ENCODE measurements around the gene INTS7.

Gene INTS7

DNA sequence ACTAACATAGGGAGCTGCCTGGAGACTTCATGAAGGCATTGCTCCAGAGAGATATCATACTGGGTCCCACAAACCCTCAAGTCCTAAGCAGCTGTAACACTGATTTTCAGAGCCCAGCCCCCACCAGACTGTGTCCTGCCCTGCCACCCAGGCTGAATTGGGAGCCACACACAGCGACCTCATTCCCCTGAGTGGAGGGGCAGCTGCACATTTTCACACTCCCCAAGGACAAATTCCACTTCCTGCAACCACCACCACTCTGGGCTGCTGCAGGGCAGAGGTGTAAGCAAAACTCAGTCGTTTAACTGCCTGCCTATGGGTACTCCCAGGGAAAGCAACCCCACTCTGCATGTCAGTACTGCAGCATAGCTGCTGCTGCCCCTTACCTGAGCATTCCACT, 20.0 kb upstream of the INTS7 start:
- no peak overlapping the region for H3K4me3 ChIP-seq (ENCODE audit: low read depth, low read length)
- TF ChIP-seq, protein P1, sequence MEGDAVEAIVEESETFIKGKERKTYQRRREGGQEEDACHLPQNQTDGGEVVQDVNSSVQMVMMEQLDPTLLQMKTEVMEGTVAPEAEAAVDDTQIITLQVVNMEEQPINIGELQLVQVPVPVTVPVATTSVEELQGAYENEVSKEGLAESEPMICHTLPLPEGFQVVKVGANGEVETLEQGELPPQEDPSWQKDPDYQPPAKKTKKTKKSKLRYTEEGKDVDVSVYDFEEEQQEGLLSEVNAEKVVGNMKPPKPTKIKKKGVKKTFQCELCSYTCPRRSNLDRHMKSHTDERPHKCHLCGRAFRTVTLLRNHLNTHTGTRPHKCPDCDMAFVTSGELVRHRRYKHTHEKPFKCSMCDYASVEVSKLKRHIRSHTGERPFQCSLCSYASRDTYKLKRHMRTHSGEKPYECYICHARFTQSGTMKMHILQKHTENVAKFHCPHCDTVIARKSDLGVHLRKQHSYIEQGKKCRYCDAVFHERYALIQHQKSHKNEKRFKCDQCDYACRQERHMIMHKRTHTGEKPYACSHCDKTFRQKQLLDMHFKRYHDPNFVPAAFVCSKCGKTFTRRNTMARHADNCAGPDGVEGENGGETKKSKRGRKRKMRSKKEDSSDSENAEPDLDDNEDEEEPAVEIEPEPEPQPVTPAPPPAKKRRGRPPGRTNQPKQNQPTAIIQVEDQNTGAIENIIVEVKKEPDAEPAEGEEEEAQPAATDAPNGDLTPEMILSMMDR (IDR thresholded peaks at IDR 0.05; ENCODE audit: borderline replicate concordance, insufficient read depth, low read depth, low read length), result no peak

DNA sequence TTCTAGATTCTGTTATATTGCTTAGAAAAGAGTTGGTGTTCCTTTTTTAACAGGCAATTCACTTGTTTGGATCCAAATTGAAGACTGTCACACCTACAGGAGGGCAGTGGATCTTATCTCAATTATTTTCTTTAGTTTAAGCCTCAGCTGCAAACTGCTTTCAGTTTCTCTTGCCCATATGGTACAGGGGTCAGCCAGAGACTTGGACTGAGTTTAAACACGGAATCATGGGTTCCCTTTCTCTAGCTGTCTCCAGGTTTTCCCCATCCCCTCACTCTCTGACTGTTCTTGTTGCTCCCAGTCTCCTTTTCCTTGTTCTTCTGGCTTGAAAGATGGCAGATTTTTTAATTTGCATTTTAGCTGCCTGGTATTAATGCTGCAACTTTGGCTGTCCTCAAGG, 18.6 kb upstream of the INTS7 start:
- TF ChIP-seq, protein P1 (IDR thresholded peaks at IDR 0.05; ENCODE audit: borderline replicate concordance, insufficient read depth, low read depth, low read length), result no peak
- no peak overlapping the region for H3K4me3 ChIP-seq (ENCODE audit: low read depth, low read length)

DNA sequence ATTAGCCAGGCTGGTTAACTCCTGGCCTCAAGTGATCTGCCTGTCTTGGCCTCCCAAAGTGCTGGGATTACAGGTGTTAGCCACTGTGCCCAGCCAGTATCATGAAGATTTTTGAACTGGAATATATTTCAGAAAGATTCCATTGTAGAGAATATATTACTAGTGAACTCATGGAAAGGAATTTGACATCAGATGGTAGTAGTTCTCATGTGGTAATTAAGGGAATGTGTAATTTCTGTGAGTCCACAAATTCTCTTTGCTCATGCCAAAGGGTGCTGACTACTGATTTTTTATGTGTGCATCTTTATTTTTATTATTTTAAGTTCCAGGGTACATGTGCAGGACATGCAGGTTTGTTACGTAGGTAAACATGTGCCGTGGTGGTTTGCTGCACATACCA, 10.6 kb upstream of the INTS7 start:
- TF ChIP-seq, protein P1 (IDR thresholded peaks at IDR 0.05; ENCODE audit: borderline replicate concordance, insufficient read depth, low read depth, low read length), result no peak
- H3K4me3 ChIP-seq (ENCODE audit: low read depth, low read length), result no peak overlapping the region

DNA sequence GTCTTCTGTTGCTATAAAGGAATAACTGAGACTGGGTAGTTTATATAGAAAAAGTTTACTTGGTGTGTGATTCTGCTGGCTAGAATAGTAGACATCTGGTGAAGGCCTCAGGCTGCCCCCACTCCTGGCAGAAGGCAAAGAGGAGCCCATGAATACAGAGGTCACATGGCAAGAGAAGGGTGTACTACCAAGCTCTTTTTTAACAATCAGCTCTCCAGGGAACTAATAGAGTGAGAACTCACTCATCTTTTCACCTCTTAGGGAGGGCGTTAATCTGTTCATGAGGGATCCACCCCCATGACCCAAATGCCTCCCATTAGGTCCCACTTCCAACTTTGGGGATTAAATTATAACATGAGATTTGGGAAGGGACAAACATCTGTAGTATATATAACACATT, 9.5 kb upstream of the INTS7 start:
- no peak overlapping the region for H3K4me3 ChIP-seq (ENCODE audit: low read depth, low read length)
- TF ChIP-seq, protein P1 (IDR thresholded peaks at IDR 0.05; ENCODE audit: borderline replicate concordance, insufficient read depth, low read depth, low read length), result no peak

DNA sequence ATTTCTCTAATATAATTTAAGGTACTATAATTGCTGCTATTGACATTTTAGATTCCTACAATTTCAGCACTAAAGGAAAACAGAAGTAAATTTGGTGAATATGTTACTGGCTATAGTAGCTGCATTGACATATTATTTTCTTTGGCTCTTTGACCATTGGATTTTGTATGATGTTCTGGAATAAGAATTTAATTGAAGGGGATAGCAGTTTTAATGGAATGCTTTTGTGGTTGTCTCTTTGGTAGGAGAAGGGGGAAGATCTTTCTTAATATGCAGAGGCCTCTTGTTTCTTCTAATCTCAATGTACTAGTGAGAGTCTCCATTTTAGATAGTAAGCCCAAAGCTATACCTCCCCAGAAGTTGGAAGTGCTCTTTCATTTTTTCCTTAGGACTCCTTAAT, 7.1 kb upstream of the INTS7 start:
- H3K4me3 ChIP-seq (ENCODE audit: low read depth, low read length), result no peak overlapping the region
- TF ChIP-seq, protein P1 (IDR thresholded peaks at IDR 0.05; ENCODE audit: borderline replicate concordance, insufficient read depth, low read depth, low read length), result no peak

DNA sequence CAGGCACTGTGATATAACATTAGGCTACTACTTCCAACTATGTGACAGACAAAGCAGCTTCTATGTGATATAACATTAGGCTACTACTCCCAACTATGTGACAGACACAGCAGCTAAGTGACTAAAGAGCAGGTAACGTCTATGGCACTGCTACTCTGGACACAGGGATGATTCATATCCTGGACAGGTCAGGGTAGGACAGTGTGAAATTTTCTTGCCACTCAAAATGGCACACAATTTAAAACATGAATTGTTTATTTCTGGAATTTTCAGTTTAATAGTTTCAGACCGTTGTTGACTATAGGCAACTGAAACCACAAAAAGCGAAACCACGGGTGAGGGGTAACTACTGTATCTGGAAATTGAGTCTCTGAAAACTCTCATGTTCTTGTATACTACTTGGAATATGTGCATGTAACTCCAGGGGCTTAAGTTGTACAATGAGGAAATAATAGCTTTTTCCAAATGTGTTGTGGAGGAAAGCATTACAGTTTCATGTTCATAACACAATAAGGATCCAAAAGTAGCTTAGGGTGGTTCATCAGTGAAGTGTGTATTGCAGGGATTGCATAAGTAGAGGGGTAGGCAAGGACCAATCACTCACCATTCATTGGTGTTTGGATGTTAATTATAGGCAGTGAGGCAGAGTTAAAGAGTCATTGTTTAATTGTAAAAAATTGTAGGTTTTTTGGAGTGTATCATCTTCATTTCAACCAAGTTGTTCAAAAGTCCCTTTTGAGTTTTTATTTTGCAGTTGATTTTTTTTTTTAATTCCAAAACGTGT, 5.5 kb upstream of the INTS7 start:
- no peak overlapping the region for H3K4me3 ChIP-seq (ENCODE audit: low read depth, low read length)
- TF ChIP-seq, protein P1 (IDR thresholded peaks at IDR 0.05; ENCODE audit: borderline replicate concordance, insufficient read depth, low read depth, low read length), result no peak

DNA sequence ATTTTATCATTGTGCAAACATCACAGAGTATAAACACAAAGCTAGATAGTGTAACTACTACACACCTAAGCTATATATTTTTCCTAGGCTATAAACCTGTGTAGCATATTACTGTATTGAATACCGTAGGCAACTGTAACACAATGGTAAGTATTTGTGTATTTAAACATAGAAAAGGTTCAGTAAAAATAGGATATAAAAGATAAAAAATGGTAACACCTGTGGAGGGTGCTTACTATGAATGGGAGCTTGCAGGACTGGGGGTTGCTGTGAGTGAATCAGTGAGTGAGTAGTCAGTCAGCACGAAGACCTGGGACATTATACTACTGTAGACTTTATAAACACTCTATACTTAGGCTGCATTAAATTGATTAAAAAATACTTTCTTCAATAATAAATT, 4.3 kb upstream of the INTS7 start:
- no peak overlapping the region for H3K4me3 ChIP-seq (ENCODE audit: low read depth, low read length)
- TF ChIP-seq, protein P1 (IDR thresholded peaks at IDR 0.05; ENCODE audit: borderline replicate concordance, insufficient read depth, low read depth, low read length), result no peak
